Measurements from ENCODE around the gene ANO6.

Gene ANO6

DNA sequence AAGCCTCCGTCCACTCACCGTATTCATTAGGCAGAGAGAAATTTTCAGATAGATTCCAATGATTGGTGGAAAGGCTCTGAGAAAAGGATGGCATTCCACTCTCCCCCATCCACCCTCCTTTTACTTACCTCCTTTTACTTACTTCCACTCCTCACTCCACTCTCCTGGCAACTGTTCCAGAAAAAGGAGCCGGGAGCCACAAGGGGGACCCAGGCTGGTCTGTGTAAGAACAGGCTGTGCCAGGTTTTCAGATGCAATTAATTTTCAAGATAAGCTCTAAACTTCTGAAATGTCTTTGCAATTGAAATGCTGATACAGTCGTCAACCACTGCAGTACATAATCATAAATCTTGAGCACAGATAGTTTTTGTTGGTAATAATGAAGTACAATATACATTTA is 248.8 kb downstream of the ANO6 start:
- DNase-seq (ENCODE audit: extremely low read depth, insufficient read length): no peak
- Histone ChIP-seq H3K36me3 (ENCODE audit: control insufficient read depth, insufficient read depth, low read length) (no peaks in the 10 kb centered on the region), H3K4me3 (replicated peaks; ENCODE audit: low read depth, low read length) (no peak overlapping the region), H3K27me3 (replicated peaks; ENCODE audit: control insufficient read depth, insufficient read depth, low read length) (no peaks in the 10 kb centered on the region; the same call in 1 of the 2 replicates)
- TF ChIP-seq, protein P1, sequence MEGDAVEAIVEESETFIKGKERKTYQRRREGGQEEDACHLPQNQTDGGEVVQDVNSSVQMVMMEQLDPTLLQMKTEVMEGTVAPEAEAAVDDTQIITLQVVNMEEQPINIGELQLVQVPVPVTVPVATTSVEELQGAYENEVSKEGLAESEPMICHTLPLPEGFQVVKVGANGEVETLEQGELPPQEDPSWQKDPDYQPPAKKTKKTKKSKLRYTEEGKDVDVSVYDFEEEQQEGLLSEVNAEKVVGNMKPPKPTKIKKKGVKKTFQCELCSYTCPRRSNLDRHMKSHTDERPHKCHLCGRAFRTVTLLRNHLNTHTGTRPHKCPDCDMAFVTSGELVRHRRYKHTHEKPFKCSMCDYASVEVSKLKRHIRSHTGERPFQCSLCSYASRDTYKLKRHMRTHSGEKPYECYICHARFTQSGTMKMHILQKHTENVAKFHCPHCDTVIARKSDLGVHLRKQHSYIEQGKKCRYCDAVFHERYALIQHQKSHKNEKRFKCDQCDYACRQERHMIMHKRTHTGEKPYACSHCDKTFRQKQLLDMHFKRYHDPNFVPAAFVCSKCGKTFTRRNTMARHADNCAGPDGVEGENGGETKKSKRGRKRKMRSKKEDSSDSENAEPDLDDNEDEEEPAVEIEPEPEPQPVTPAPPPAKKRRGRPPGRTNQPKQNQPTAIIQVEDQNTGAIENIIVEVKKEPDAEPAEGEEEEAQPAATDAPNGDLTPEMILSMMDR (IDR thresholded peaks at IDR 0.05; ENCODE audit: insufficient read depth, low read length, poor library complexity, severe bottlenecking): no peak

DNA sequence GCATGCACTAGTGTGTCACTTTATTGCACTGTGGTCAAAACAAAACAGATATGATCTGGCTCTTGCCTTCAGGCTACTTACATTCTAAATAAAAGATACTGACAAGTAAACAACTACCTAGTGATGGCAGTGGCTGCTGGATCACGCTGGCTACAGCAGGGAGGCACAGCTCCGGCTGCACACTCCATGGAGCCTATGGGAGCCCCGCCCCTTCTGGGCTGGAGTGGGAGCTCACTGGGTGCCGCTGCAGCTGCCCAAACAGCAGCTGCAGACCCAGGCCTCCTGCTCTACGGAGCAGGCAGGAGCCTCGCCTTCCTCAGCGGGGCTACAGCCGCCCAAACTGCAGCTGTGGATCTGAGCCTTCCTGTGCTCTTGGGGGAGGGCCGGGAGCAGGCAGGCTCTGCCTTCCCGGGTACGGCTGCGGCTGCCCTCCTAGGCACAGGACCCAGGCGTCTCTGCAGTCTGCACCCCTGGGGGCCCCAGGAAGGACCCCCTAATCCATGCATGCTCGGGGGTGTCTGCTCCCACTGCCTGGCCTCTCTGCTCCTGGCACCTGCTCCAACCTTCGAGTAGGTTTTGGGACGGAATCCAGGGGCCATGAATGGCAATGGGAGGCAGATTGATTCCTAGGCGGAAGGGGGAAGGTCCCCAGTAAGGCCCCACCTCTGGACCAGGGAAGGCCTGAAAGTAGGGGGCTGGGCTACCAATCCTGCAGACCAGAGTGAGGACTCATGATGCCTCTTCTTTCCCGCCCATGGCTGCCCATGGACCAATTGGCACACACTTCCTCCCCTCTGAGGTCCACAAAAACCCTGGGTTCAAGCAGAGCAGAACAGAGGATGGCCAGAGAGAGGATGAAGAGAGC is 253.1 kb downstream of the ANO6 start:
- TF ChIP-seq, protein P1 (IDR thresholded peaks at IDR 0.05; ENCODE audit: insufficient read depth, low read length, poor library complexity, severe bottlenecking): no peak
- no peak for DNase-seq (ENCODE audit: extremely low read depth, insufficient read length)

DNA sequence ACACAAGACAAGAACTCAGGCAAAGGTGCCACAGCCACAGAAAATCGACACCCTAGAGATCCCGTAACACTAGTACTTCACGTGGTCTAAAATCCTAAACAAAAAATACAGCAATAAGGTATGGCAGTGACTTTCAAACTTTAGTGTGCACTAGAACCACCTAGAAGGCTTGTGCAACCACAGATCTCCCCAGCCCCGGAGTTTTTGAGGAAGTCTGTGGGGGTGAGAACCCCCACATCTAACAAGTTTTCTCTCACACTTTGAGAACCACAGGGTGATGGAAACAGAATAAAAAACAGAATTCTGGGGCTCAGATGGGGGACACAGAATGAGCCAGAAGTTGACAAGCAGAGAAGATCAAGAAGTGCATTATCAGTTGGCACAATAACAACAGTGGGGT is 254.0 kb downstream of the ANO6 start:
- Histone ChIP-seq H3K36me3 (ENCODE audit: control insufficient read depth, insufficient read depth, low read length) (no peaks in the 10 kb centered on the region), H3K4me3 (replicated peaks; ENCODE audit: low read depth, low read length) (no peak overlapping the region), H3K27me3 (replicated peaks; ENCODE audit: control insufficient read depth, insufficient read depth, low read length) (no peaks in the 10 kb centered on the region)
- DNase-seq (ENCODE audit: extremely low read depth, insufficient read length): no peak
- TF ChIP-seq, protein P1 (IDR thresholded peaks at IDR 0.05; ENCODE audit: insufficient read depth, low read length, poor library complexity, severe bottlenecking): no peak

More for the DNA sequence above, 253.1 kb downstream of the ANO6 start:
- no peaks in the 10 kb centered on the region for H3K27me3 ChIP-seq (replicated peaks; ENCODE audit: control insufficient read depth, insufficient read depth, low read length)
- H3K36me3 ChIP-seq (ENCODE audit: control insufficient read depth, insufficient read depth, low read length): no peaks in the 10 kb centered on the region
- no peak overlapping the region for H3K4me3 ChIP-seq (replicated peaks; ENCODE audit: low read depth, low read length)

GRCh38 chr12:45473636-45474035 is 257.7 kb downstream of the ANO6 start:
- H3K36me3 ChIP-seq (ENCODE audit: control insufficient read depth, insufficient read depth, low read length): no peaks in the 10 kb centered on the region
- no peak for DNase-seq (ENCODE audit: extremely low read depth, insufficient read length)
- TF ChIP-seq, protein P1 (IDR thresholded peaks at IDR 0.05; ENCODE audit: insufficient read depth, low read length, poor library complexity, severe bottlenecking): no peak
- H3K27me3 ChIP-seq (replicated peaks; ENCODE audit: control insufficient read depth, insufficient read depth, low read length): no peaks in the 10 kb centered on the region
- no peak overlapping the region for H3K4me3 ChIP-seq (replicated peaks; ENCODE audit: low read depth, low read length)

DNA sequence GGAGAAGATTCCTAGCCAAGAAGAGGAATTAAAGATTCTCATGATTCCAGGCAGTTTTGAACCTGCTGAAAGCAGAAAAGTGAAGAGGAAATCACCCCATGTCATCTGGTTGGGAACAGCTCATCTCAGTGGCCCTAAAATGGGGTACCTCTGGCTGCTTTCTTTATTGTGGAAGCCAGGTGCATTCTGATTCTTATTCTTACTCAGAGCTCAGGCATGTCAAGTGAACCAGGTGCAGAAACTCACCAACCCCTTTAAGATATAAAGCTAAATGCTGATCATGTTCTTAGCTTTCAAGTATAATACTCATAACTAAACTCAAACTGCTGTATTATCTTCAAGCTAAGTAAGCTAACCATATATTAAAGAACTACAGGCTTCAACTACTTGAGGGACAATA is 259.7 kb downstream of the ANO6 start:
- H3K36me3 ChIP-seq (ENCODE audit: control insufficient read depth, insufficient read depth, low read length): no peaks in the 10 kb centered on the region
- H3K4me3 ChIP-seq (replicated peaks; ENCODE audit: low read depth, low read length): no peak overlapping the region
- TF ChIP-seq, protein P1 (IDR thresholded peaks at IDR 0.05; ENCODE audit: insufficient read depth, low read length, poor library complexity, severe bottlenecking): no peak
- DNase-seq (ENCODE audit: extremely low read depth, insufficient read length): no peak
- H3K27me3 ChIP-seq (replicated peaks; ENCODE audit: control insufficient read depth, insufficient read depth, low read length): no peaks in the 10 kb centered on the region
